ENCODE measurements around the gene DNPH1. TPM values are rescaled to one million over a fixed set of nuclear protein-coding genes. Genes with fewer than 3 reads are reported as not detected.

DNPH1 gene
- total RNA-seq, 1 donor from 2014 or later, result 31.3 TPM

DNA sequence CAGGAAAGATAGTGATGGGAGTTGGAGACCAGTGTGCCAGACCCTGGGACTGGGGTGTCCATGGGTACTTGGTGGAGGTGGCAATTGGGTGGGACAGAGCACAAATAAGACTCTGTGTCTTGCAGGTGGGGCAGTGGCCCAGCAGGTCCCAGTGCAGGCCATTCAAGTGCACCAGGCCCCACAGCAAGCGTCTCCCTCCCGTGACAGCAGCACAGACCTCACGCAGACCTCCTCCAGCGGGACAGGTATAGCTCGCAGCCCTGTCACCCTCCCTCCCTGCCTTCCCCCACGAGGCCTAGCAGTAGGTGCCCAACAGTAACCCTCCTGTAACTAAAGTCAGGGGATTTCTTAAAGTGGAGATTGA lies 52.9 kb downstream of the DNPH1 start:
- H3K9ac ChIP-seq (ENCODE audit: low read depth in 1 of 3, low read length in 3 of 3), result peak overlapping the region in 2 of 3 donors; percentile 22 to 40
- H3K27ac ChIP-seq (ENCODE audit: low read depth, low read length), result peak overlapping the region; percentile 92

DNA sequence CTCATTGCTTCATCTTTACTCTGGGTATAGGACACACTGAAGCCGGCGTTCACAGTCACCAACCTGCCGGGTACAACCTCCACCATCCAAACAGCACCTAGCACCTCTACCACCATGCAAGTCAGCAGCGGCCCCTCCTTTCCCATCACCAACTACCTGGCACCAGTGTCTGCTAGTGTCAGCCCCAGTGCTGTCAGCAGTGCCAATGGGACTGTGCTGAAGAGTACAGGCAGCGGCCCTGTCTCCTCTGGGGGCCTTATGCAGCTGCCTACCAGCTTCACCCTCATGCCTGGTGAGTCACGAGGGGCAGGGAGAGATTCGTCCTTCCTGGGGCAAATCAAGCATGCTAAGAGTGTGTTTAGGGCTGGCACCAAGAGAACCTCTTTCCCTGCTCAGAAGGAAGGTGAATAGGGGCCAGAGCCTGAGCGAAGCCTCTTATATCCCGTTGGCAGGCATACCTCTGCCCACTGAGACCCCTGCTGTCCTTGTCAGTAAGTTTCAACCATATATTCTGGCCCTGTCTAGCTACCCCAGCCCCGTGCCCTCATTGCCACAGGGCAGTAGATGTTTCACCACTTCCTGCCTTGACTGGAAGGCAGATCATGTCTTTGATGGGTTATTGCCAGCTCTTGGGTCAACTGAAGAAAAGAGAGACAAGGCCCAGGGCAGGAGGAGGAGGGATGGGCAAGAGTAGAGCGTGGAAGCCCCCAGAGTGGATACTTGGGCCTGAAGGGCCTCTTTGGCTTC lies 53.4 kb downstream of the DNPH1 start:
- Histone ChIP-seq H3K27me3 (ENCODE audit: control insufficient read depth in 3 of 3, insufficient read depth in 3 of 3, low read length in 3 of 3) (no peaks in the 10 kb centered on the region), H3K36me3 (ENCODE audit: control insufficient read depth in 3 of 3, insufficient read depth in 3 of 3, low read length in 3 of 3) (peaks cover 40 to 46% (median 41%) of the 10 kb centered on the region in 3 donors), H3K4me3 (ENCODE audit: low read length in 3 of 3) (no peak overlapping the region), H3K9ac (ENCODE audit: low read depth in 1 of 3, low read length in 3 of 3) (peak overlapping the region; percentile 3 to 40 (median 22)), H3K4me1 (ENCODE audit: control insufficient read depth in 3 of 3, insufficient read depth in 3 of 3, low read length in 3 of 3) (peaks cover 37 to 43% (median 38%) of the 10 kb centered on the region in 3 donors), H3K9me3 (ENCODE audit: control insufficient read depth in 3 of 3, low read length in 3 of 3) (no peaks in the 10 kb centered on the region), H3K27ac (ENCODE audit: low read depth, low read length) (peak overlapping the region; percentile 92)

More for the DNA sequence above, 52.9 kb downstream of the DNPH1 start:
- Histone ChIP-seq H3K4me1 (ENCODE audit: control insufficient read depth in 3 of 3, insufficient read depth in 3 of 3, low read length in 3 of 3) (peaks cover 37 to 44% (median 39%) of the 10 kb centered on the region in 3 donors), H3K36me3 (ENCODE audit: control insufficient read depth in 3 of 3, insufficient read depth in 3 of 3, low read length in 3 of 3) (peaks cover 40 to 46% (median 43%) of the 10 kb centered on the region in 3 donors), H3K9me3 (ENCODE audit: control insufficient read depth in 3 of 3, low read length in 3 of 3) (no peaks in the 10 kb centered on the region), H3K4me3 (ENCODE audit: low read length in 3 of 3) (no peak overlapping the region), H3K27me3 (ENCODE audit: control insufficient read depth in 3 of 3, insufficient read depth in 3 of 3, low read length in 3 of 3) (no peaks in the 10 kb centered on the region)

Other genes starting within 250 kb of the DNPH1 start
- gene PPP2R5D, start 244.9 kb downstream of the DNPH1 start, total RNA-seq, result 31.3 TPM
- 29.7 TPM for gene MEA1, start 215.5 kb downstream of the DNPH1 start, total RNA-seq
- 267 TPM for gene KLHDC3, start 215.2 kb downstream of the DNPH1 start, total RNA-seq
- gene RRP36, start 207.9 kb downstream of the DNPH1 start, total RNA-seq, result 40.7 TPM
- 27.1 TPM for gene CUL7, start 175.6 kb downstream of the DNPH1 start, total RNA-seq
- 16.2 TPM for gene MRPL2, start 170.0 kb downstream of the DNPH1 start, total RNA-seq
- 21.4 TPM for gene KLC4, start 169.8 kb downstream of the DNPH1 start, total RNA-seq
- 50.1 TPM for gene PTK7, start 153.2 kb downstream of the DNPH1 start, total RNA-seq
- gene SRF, start 58.2 kb downstream of the DNPH1 start, total RNA-seq, result 21.4 TPM
- gene CUL9, start 47.3 kb downstream of the DNPH1 start, total RNA-seq, result 11.0 TPM
- gene TTBK1, start 14.0 kb upstream of the DNPH1 start, total RNA-seq, result not detected
- not detected for gene SLC22A7, start 68.8 kb upstream of the DNPH1 start, total RNA-seq
- gene CRIP3, start 79.3 kb upstream of the DNPH1 start, total RNA-seq, result 2.1 TPM
- 6.3 TPM for gene ZNF318, start 140.2 kb upstream of the DNPH1 start, total RNA-seq
- 8.9 TPM for gene ABCC10, start 198.1 kb upstream of the DNPH1 start, total RNA-seq
- gene DLK2, start 226.1 kb upstream of the DNPH1 start, total RNA-seq, result 1.6 TPM
- gene TJAP1, start 248.1 kb upstream of the DNPH1 start, total RNA-seq, result 7.8 TPM